Mucosa of stomach (tissue), 1 donor: Measurements from ENCODE around the gene SLC7A1.

Experiments
- H3K27me3 ChIP-seq: one replicate; pipeline ENCODE4 v1.7.0; 2013; ENCODE audit warnings: mild to moderate bottlenecking, low read length; ENCODE audit not compliant: control insufficient read depth, insufficient read depth
- H3K36me3 ChIP-seq: one replicate; pipeline ENCODE4 v1.7.0; 2013; ENCODE audit warnings: low read length; ENCODE audit not compliant: control insufficient read depth, insufficient read depth
- H3K4me1 ChIP-seq: one replicate; pipeline ENCODE4 v1.7.0; 2013; ENCODE audit warnings: mild to moderate bottlenecking, low read length; ENCODE audit not compliant: control insufficient read depth, insufficient read depth
- H3K4me3 ChIP-seq: one replicate; pipeline ENCODE4 v1.7.0; 2013; ENCODE audit warnings: low read length
- H3K9ac ChIP-seq: one replicate; pipeline ENCODE4 v1.7.0; 2013; ENCODE audit warnings: mild to moderate bottlenecking, low read length, moderate library complexity
- H3K9me3 ChIP-seq: one replicate; pipeline ENCODE4 v1.7.0; 2013; ENCODE audit warnings: mild to moderate bottlenecking, low read length, moderate library complexity; ENCODE audit not compliant: control insufficient read depth
- donor health status: Pancreatic carcinoma.

Gene SLC7A1

DNA sequence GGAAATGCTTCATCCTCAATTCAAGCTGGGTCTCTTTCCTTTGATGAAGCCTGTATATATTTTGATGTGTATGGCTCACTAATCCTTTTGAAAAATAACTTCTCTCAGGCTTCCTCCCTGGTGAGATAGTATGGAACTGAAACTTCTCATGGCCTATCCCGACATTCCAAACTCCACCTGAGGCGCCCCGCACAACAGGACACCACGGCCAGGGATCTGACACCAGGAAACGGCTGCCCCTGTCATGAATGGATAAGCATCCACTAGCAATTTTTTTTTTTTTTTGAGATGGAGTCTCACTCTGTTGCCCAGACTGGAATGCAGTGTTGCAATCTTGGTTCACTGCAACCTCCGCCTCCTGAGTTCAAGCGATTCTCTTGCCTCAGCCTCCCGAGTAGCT, 16.4 kb downstream of the SLC7A1 start:
- peaks cover 4% of the 10 kb centered on the region for H3K4me1 ChIP-seq
- H3K27me3 ChIP-seq = no peaks in the 10 kb centered on the region
- no peaks in the 10 kb centered on the region for H3K9me3 ChIP-seq
- no peaks in the 10 kb centered on the region for H3K36me3 ChIP-seq
- H3K9ac ChIP-seq = no peak overlapping the region
- H3K4me3 ChIP-seq = no peak overlapping the region

- H3K9me3 ChIP-seq = no peaks in the 10 kb centered on the region
- H3K9ac ChIP-seq = no peak overlapping the region
- peaks cover 9% of the 10 kb centered on the region for H3K4me1 ChIP-seq
- H3K27me3 ChIP-seq = no peaks in the 10 kb centered on the region
- H3K4me3 ChIP-seq = no peak overlapping the region
- H3K36me3 ChIP-seq = no peaks in the 10 kb centered on the region
Observed at GRCh38 chr13:29578300-29579085, 17.0 kb downstream of the SLC7A1 start.

GRCh38 chr13:29577136-29578051, 18.1 kb downstream of the SLC7A1 start:
- Histone ChIP-seq H3K4me3 (no peak overlapping the region), H3K9ac (no peak overlapping the region), H3K4me1 (peaks cover 19% of the 10 kb centered on the region), H3K9me3 (no peaks in the 10 kb centered on the region), H3K27me3 (no peaks in the 10 kb centered on the region), H3K36me3 (no peaks in the 10 kb centered on the region)

- no peaks in the 10 kb centered on the region for H3K9me3 ChIP-seq
- no peak overlapping the region for H3K4me3 ChIP-seq
- H3K36me3 ChIP-seq = no peaks in the 10 kb centered on the region
- H3K4me1 ChIP-seq = peaks cover 23% of the 10 kb centered on the region
- H3K27me3 ChIP-seq = no peaks in the 10 kb centered on the region
- H3K9ac ChIP-seq = no peak overlapping the region
Observed at GRCh38 chr13:29576581-29576980, 18.9 kb downstream of the SLC7A1 start.

DNA sequence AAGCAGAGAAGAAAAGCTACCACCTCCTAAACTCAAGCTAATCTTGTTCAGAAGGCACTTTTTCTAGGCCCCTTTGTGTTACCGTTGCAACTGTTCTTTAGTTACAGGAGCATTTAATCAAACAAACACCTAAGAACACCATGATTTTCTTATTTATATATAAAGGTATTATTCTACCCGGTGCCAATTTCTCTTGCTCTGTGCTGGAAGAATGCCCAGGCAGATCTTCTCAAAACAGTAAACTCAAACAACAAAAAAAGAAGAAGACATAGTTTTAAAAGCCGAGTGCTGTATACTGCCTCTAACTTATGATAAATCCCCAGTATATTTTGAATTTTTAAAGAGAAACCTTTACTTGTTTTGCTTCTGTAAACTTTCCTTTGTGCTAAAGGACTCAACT, 20.4 kb downstream of the SLC7A1 start:
- Histone ChIP-seq H3K36me3 (no peaks in the 10 kb centered on the region), H3K9ac (no peak overlapping the region), H3K4me1 (peaks cover 29% of the 10 kb centered on the region), H3K27me3 (no peaks in the 10 kb centered on the region), H3K9me3 (no peaks in the 10 kb centered on the region), H3K4me3 (no peak overlapping the region)

- H3K36me3 ChIP-seq = no peaks in the 10 kb centered on the region
- H3K4me1 ChIP-seq = peaks cover 40% of the 10 kb centered on the region
- no peaks in the 10 kb centered on the region for H3K27me3 ChIP-seq
- H3K9me3 ChIP-seq = no peaks in the 10 kb centered on the region
- no peak overlapping the region for H3K9ac ChIP-seq
- H3K4me3 ChIP-seq = no peak overlapping the region
Observed at GRCh38 chr13:29573190-29573589, 22.3 kb downstream of the SLC7A1 start.

- peaks cover 40% of the 10 kb centered on the region for H3K4me1 ChIP-seq
- H3K27me3 ChIP-seq = no peaks in the 10 kb centered on the region
- H3K36me3 ChIP-seq = no peaks in the 10 kb centered on the region
- H3K9ac ChIP-seq = no peak overlapping the region
- no peak overlapping the region for H3K4me3 ChIP-seq
- H3K9me3 ChIP-seq = no peaks in the 10 kb centered on the region
Observed at GRCh38 chr13:29572575-29572974, 22.9 kb downstream of the SLC7A1 start.

DNA sequence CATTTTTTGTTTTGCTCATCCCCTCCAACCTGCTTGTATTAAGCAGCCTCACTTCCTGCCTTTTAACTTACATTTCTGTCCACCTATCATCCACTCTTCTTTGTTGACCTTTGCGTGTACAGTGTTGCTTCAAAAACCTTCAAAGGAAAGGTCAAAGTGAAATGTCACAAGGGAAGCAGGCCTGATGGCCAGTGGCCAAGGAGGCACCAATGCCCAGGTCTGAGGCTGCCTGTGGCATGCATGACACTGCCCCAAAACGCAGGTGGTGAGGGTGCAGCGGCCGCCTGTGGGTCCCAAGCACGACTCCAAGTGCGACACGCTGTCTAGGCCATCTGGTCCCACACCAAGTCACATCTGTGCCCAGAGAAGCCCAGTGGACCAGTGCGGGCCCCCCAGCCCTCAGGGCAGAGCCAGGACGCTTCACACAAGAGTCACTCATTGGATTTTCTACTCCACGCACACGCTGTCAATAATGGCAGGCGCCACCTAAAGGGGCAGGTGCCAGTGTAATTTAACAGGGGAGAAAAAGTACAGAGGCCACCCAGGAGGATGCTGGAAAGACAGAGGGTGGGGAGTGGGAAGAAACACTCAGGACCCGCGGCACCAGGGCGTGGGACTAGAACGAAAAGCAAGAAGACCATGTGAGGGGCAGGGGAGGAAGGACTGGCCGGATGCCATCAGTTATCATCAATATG, 23.5 kb downstream of the SLC7A1 start:
- no peaks in the 10 kb centered on the region for H3K27me3 ChIP-seq
- H3K4me3 ChIP-seq = no peak overlapping the region
- H3K9ac ChIP-seq = no peak overlapping the region
- no peaks in the 10 kb centered on the region for H3K36me3 ChIP-seq
- peaks cover 40% of the 10 kb centered on the region for H3K4me1 ChIP-seq
- H3K9me3 ChIP-seq = no peaks in the 10 kb centered on the region

DNA sequence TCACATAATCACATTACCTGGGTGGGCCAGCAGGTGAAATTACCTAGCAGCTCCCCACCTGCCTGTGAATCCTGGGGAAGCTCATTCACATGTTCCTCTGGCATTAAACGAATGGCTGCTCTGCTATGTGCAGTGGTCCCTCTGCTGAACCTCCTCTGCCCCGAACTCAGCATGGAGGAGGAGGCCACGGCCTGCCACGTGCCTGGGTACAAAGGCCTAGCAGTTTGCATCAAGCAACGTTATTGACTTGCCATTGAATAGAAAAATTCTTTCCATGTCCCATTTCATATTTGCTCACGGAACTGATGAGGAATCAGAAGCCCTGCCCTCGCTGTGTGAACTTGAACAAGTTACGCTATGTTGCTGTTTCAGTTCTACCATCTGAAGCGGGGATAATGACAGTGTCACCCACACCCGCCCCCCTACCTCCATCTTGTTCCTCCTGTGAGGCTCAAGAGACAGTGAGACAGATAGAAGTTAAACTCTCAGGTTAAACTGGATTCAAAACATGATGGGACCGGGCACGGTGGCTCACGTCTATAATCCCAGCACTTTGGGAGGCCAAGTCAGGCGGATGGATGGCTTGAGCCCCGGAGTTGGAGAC, 25.3 kb downstream of the SLC7A1 start:
- Histone ChIP-seq H3K9ac (no peak overlapping the region), H3K4me1 (peaks cover 40% of the 10 kb centered on the region), H3K27me3 (no peaks in the 10 kb centered on the region), H3K9me3 (no peaks in the 10 kb centered on the region), H3K4me3 (no peak overlapping the region), H3K36me3 (no peaks in the 10 kb centered on the region)

GRCh38 chr13:29569253-29570050, 26.0 kb downstream of the SLC7A1 start:
- Histone ChIP-seq H3K36me3 (no peaks in the 10 kb centered on the region), H3K27me3 (no peaks in the 10 kb centered on the region), H3K9me3 (no peaks in the 10 kb centered on the region), H3K4me1 (peaks cover 40% of the 10 kb centered on the region), H3K9ac (no peak overlapping the region), H3K4me3 (no peak overlapping the region)

DNA sequence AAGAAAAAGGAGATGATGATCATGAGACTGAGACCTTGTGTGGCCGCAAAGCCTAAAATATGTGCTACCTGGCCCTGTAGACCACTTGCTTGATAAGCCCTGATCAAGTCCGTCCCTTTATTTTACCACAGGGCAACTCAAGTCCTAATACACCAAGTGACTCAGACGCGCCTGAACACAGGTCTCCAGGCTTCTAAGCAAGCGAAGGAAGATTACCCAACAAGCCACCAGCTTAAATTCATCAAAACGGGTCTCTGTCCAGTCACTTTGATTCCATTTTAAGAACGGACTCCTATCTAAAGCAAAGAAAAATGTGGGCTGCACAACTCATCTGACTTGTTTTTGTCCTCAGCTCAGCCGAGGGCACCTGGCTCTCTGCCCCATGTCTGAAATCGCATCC, 26.8 kb downstream of the SLC7A1 start:
- no peaks in the 10 kb centered on the region for H3K36me3 ChIP-seq
- no peaks in the 10 kb centered on the region for H3K27me3 ChIP-seq
- H3K4me3 ChIP-seq = no peak overlapping the region
- no peak overlapping the region for H3K9ac ChIP-seq
- H3K4me1 ChIP-seq = peaks cover 38% of the 10 kb centered on the region
- no peaks in the 10 kb centered on the region for H3K9me3 ChIP-seq
